HepG2 (cell line): Measurements from ENCODE around the gene CERS5. TPM values are rescaled to one million over a fixed set of nuclear protein-coding genes. Genes with fewer than 3 reads are reported as not detected.

Experiments used
- CAMTA2 ChIP-seq: sonication (generic); formaldehyde crosslinking; IDR thresholded peaks from 2 replicates; pipeline ENCODE4 v1.4.0; 2020; ENCODE audit warnings: mild to moderate bottlenecking, missing genetic modification reagents, borderline replicate concordance
- PAWR ChIP-seq: sonication (generic); formaldehyde crosslinking; IDR thresholded peaks from 2 replicates; pipeline ENCODE4 v1.4.0; 2020; ENCODE audit warnings: missing genetic modification reagents, mild to moderate bottlenecking, borderline replicate concordance
- SMARCC2 ChIP-seq: fragments of 450-650 bp; IDR thresholded peaks from 2 replicates; pipeline ENCODE4 v1.6.1; 2017; ENCODE audit warnings: antibody characterized with exemption, mild to moderate bottlenecking
- TBL1XR1 ChIP-seq: fragments of 150-350 bp; IDR thresholded peaks from 2 replicates; pipeline ENCODE4 v1.6.1; 2014; ENCODE audit warnings: borderline replicate concordance, low read length; ENCODE audit not compliant: partially characterized antibody
- TSC22D2 ChIP-seq: sonication (generic); formaldehyde crosslinking; IDR thresholded peaks from 2 replicates; pipeline ENCODE4 v1.5.1; 2020; ENCODE audit warnings: missing genetic modification reagents, mild to moderate bottlenecking, borderline replicate concordance
- XBP1 ChIP-seq: sonication (generic); formaldehyde crosslinking; IDR thresholded peaks from 2 replicates; pipeline ENCODE4 v1.5.0; 2020; ENCODE audit warnings: missing genetic modification reagents
- YEATS4 ChIP-seq: sonication (generic); formaldehyde crosslinking; IDR thresholded peaks from 2 replicates; pipeline ENCODE4 v1.4.0; 2020; ENCODE audit warnings: missing genetic modification reagents, borderline replicate concordance
- ZNF136 ChIP-seq: sonication (generic); formaldehyde crosslinking; IDR thresholded peaks from 2 replicates; pipeline ENCODE4 v1.8.1; 2022; ENCODE audit warnings: low read depth, mild to moderate bottlenecking, moderate library complexity, missing genetic modification reagents
- ZNF207 ChIP-seq: fragments of 450-650 bp; IDR thresholded peaks from 2 replicates; pipeline ENCODE4 v1.6.1; 2016; ENCODE audit warnings: antibody characterized with exemption, borderline replicate concordance
- ZNF34 ChIP-seq: sonication (generic); formaldehyde crosslinking; IDR thresholded peaks from 2 replicates; pipeline ENCODE4 v1.4.0; 2020; ENCODE audit warnings: mild to moderate bottlenecking, missing genetic modification reagents, borderline replicate concordance
- ZNF749 ChIP-seq: sonication (generic); formaldehyde crosslinking; IDR thresholded peaks from 2 replicates; pipeline ENCODE4 v1.8.0; 2022; ENCODE audit warnings: mild to moderate bottlenecking, missing genetic modification reagents, moderate library complexity, borderline replicate concordance
- polyA plus RNA-seq, 8 experiments: library from polyadenylated mRNA; depleted of rRNA in 3 of 8; stranded (reverse) in 7 of 8; unstranded in 1 of 8; fragments of >200 nt; fragmentation: Illumina TruSeq in 4 of 8; extraction: Trizol in 4 of 8; gene quantifications; 2 replicates each; pipeline versions ENCODE4 v1.2.1 to v1.2.3, GENCODE V29; 2011 to 2016; ENCODE audit warnings: low read depth in 4 of 8, missing spikeins in 1 of 8, mixed read lengths in 1 of 8; ENCODE audit not compliant: insufficient read depth in 1 of 8
- total RNA-seq, 5 experiments: library from RNA; depleted of rRNA; stranded (reverse); fragments of >200 nt; fragmentation: Illumina TruSeq; extraction: Trizol; gene quantifications; 2 replicates each; pipeline ENCODE4 v1.2.3, GENCODE V29; 2016; ENCODE audit warnings: low read depth in 1 of 5
- TF ChIP-seq, protein P1 (sequence below): sonication (generic); formaldehyde crosslinking; IDR thresholded peaks from 2 replicates; pipeline ENCODE4 v1.5.0; 2020; ENCODE audit warnings: mild to moderate bottlenecking, missing genetic modification reagents, moderate library complexity
- TF ChIP-seq, protein P2 (sequence below), 2 experiments: fragments of 450-650 bp in 1 of 2; sonication (generic) in 1 of 2; formaldehyde crosslinking in 1 of 2; IDR thresholded peaks; 2 replicates each; pipeline versions ENCODE4 v1.6.1 to v1.8.0; 2016 to 2022; ENCODE audit warnings: antibody characterized with exemption in 1 of 2, mild to moderate bottlenecking in 1 of 2, missing genetic modification reagents in 1 of 2
- TF ChIP-seq, protein P3 (sequence below): sonication (generic); formaldehyde crosslinking; IDR thresholded peaks from 2 replicates; pipeline ENCODE4 v1.4.0; 2020; ENCODE audit warnings: missing genetic modification reagents
- TF ChIP-seq, protein P4 (sequence below): sonication (generic); formaldehyde crosslinking; IDR thresholded peaks from 2 replicates; pipeline ENCODE4 v1.4.0; 2020; ENCODE audit warnings: missing genetic modification reagents, low read depth, mild to moderate bottlenecking, borderline replicate concordance
- TF ChIP-seq, protein P5 (sequence below): IDR thresholded peaks from 2 replicates; pipeline ENCODE4 v1.6.1; 2012; ENCODE audit warnings: inconsistent platforms

CERS5 gene
- total and polyA plus RNA-seq, 2 of the 13 experiments (the other 11 are each of a cell fraction or from before 2014, with no cell fraction given) = 22.3 to 48.8 TPM

DNA sequence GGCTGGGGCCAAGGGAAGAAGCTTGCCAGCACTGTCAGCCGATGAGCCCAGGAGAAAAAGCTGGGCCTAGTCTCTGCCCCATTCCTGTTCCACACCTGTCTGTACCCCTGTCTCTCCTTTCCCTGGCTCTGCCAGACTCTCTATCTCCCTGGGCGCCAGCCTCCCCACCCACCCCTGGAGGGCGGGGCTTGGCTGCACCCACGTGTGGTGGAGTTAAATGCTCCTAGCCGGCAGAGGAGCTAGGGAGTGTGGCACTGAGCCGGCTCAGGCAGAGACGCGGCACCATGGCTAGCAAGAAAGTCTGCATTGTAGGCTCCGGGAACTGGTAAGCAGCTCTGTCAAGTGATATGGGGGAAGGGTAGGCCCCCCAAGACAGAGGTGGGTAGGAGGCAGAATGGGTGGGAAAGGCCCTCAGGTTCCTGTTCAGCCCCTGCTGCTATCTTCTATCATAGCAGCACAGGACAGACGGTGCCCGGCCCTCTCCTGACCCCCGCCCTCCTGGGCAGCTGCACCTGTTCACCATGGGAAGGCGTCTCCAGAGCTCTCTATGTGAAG is 63.3 kb downstream of the CERS5 start, which contains the start of gene GPD1 (continued):
- TF ChIP-seq CAMTA2 (CRISPR knock-in tag) (no peak), ZNF207 (no peak), TSC22D2 (CRISPR knock-in tag) (peak; percentile 61; the same call in 1 of the 2 replicates), SMARCC2 (no peak), XBP1 (CRISPR knock-in tag) (no peak), ZNF34 (CRISPR knock-in tag) (no peak), ZNF136 (no peak), ZNF749 (CRISPR knock-in tag) (no peak), YEATS4 (peak; percentile 52), PAWR (no peak), TBL1XR1 (no peak)
- TF ChIP-seq, protein P1, sequence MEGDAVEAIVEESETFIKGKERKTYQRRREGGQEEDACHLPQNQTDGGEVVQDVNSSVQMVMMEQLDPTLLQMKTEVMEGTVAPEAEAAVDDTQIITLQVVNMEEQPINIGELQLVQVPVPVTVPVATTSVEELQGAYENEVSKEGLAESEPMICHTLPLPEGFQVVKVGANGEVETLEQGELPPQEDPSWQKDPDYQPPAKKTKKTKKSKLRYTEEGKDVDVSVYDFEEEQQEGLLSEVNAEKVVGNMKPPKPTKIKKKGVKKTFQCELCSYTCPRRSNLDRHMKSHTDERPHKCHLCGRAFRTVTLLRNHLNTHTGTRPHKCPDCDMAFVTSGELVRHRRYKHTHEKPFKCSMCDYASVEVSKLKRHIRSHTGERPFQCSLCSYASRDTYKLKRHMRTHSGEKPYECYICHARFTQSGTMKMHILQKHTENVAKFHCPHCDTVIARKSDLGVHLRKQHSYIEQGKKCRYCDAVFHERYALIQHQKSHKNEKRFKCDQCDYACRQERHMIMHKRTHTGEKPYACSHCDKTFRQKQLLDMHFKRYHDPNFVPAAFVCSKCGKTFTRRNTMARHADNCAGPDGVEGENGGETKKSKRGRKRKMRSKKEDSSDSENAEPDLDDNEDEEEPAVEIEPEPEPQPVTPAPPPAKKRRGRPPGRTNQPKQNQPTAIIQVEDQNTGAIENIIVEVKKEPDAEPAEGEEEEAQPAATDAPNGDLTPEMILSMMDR = peak; percentile 11; the same call in 1 of the 2 replicates
- TF ChIP-seq, protein P2, sequence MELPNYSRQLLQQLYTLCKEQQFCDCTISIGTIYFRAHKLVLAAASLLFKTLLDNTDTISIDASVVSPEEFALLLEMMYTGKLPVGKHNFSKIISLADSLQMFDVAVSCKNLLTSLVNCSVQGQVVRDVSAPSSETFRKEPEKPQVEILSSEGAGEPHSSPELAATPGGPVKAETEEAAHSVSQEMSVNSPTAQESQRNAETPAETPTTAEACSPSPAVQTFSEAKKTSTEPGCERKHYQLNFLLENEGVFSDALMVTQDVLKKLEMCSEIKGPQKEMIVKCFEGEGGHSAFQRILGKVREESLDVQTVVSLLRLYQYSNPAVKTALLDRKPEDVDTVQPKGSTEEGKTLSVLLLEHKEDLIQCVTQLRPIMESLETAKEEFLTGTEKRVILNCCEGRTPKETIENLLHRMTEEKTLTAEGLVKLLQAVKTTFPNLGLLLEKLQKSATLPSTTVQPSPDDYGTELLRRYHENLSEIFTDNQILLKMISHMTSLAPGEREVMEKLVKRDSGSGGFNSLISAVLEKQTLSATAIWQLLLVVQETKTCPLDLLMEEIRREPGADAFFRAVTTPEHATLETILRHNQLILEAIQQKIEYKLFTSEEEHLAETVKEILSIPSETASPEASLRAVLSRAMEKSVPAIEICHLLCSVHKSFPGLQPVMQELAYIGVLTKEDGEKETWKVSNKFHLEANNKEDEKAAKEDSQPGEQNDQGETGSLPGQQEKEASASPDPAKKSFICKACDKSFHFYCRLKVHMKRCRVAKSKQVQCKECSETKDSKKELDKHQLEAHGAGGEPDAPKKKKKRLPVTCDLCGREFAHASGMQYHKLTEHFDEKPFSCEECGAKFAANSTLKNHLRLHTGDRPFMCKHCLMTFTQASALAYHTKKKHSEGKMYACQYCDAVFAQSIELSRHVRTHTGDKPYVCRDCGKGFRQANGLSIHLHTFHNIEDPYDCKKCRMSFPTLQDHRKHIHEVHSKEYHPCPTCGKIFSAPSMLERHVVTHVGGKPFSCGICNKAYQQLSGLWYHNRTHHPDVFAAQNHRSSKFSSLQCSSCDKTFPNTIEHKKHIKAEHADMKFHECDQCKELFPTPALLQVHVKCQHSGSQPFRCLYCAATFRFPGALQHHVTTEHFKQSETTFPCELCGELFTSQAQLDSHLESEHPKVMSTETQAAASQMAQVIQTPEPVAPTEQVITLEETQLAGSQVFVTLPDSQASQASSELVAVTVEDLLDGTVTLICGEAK (IDR thresholded peaks at IDR 0.05) = no peak
- TF ChIP-seq, protein P2 (CRISPR knock-in tag; IDR thresholded peaks at IDR 0.05) = no peak
- TF ChIP-seq, protein P3, sequence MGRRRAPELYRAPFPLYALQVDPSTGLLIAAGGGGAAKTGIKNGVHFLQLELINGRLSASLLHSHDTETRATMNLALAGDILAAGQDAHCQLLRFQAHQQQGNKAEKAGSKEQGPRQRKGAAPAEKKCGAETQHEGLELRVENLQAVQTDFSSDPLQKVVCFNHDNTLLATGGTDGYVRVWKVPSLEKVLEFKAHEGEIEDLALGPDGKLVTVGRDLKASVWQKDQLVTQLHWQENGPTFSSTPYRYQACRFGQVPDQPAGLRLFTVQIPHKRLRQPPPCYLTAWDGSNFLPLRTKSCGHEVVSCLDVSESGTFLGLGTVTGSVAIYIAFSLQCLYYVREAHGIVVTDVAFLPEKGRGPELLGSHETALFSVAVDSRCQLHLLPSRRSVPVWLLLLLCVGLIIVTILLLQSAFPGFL (CRISPR knock-in tag) = no peak
- TF ChIP-seq, protein P4, sequence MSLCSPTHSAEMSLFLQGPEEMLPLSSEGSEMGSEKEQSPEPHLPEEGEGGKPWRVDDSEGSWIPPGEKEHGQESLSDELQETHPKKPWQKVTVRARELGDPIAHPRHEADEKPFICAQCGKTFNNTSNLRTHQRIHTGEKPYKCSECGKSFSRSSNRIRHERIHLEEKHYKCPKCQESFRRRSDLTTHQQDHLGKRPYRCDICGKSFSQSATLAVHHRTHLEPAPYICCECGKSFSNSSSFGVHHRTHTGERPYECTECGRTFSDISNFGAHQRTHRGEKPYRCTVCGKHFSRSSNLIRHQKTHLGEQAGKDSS (CRISPR knock-in tag) = no peak
- TF ChIP-seq, protein P5, sequence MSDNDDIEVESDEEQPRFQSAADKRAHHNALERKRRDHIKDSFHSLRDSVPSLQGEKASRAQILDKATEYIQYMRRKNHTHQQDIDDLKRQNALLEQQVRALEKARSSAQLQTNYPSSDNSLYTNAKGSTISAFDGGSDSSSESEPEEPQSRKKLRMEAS = no peak
